ENCODE data around the gene PIP5K1A.

GRCh38 chr1:151192047-151192446 lies 6.3 kb upstream of the PIP5K1A start:
- TF ChIP-seq EZH2 (IDR thresholded peaks at IDR 0.05) (no peak), POLR2AphosphoS5 (IDR thresholded peaks at IDR 0.05; ENCODE audit: borderline replicate concordance, low read depth, low read length) (no peak), FOXP2 (optimal IDR thresholded peaks at IDR 0.05; ENCODE audit: control extremely low read depth, extremely low read length, insufficient read depth) (no peak)

All from SK-N-MC (cell line).